ENCODE measurements around the gene GAS2L1. TPM values are rescaled to one million over a fixed set of nuclear protein-coding genes. Genes with fewer than 3 reads are reported as not detected.

GAS2L1 gene
- total RNA-seq, 1 experiment from 2014 or later = 8.0 TPM

- no peak overlapping the region for H2BK15ac ChIP-seq (ENCODE audit: low read depth, low read length)
- no peaks in the 10 kb centered on the region for H3K79me1 ChIP-seq (ENCODE audit: insufficient read depth, low read depth, low read length, poor library complexity, severe bottlenecking)
- no peak overlapping the region for H3K4me2 ChIP-seq (ENCODE audit: insufficient read depth, insufficient read length, low read length)
- no peak overlapping the region for H3K56ac ChIP-seq (ENCODE audit: insufficient read length, low read depth, low read length)
- no peak overlapping the region for H2BK20ac ChIP-seq (ENCODE audit: low read depth, low read length, poor library complexity, severe bottlenecking)
- H3K4me1 ChIP-seq (ENCODE audit: insufficient read depth, low read length) = no peaks in the 10 kb centered on the region
- H4K8ac ChIP-seq (replicated peaks; ENCODE audit: insufficient read length, low read depth, low read length) = no peak overlapping the region
- no peak overlapping the region for H2BK5ac ChIP-seq (ENCODE audit: insufficient read length, low read length)
- no peak overlapping the region for H2BK12ac ChIP-seq (ENCODE audit: insufficient read length, low read depth, low read length)
- H3K9me3 ChIP-seq (ENCODE audit: control insufficient read depth, low read depth, low read length) = no peaks in the 10 kb centered on the region
- H3K27ac ChIP-seq (ENCODE audit: insufficient read length, low read depth, low read length) = no peak overlapping the region
- no peak overlapping the region for H3T11ph ChIP-seq (ENCODE audit: low read length)
- H4K91ac ChIP-seq (ENCODE audit: insufficient read length, low read depth, low read length) = no peak overlapping the region
- no peaks in the 10 kb centered on the region for H3K9me3 Mint-ChIP-seq
- no peak overlapping the region for H3K4ac ChIP-seq (ENCODE audit: low read depth, low read length)
- H3K18ac ChIP-seq (ENCODE audit: insufficient read length, low read depth, low read length) = no peak overlapping the region
- peaks cover 27 to 82% (median 63%) of the 10 kb centered on the region in 3 experiments for H3K36me3 Mint-ChIP-seq (ENCODE audit: insufficient read depth in 1 of 3, low read depth in 3 of 3)
- no peak for DNase-seq
- H2AFZ ChIP-seq (ENCODE audit: low read length) = no peak overlapping the region
- H3K79me2 ChIP-seq (ENCODE audit: insufficient read depth, low read length) = no peaks in the 10 kb centered on the region
- no peaks in the 10 kb centered on the region for H3K27me3 ChIP-seq (ENCODE audit: insufficient read depth, low read length)
- no peak overlapping the region for H3K9ac ChIP-seq (ENCODE audit: extremely low read depth, insufficient read length, low read length)
- no peaks in the 10 kb centered on the region for H3K27me3 Mint-ChIP-seq (ENCODE audit: low read depth)
- H3K27ac Mint-ChIP-seq = peak overlapping the region in 1 of 3 experiments; percentile 67; a peak in 1 of 7 replicates
- WGBS (ENCODE audit: extremely low coverage, insufficient read length, low lambda C conversion rate) = no CpG with 5 or more reads among the region's 12 CpGs
- no peaks in the 10 kb centered on the region for H3K4me1 Mint-ChIP-seq
- peaks cover under 1% of the 10 kb centered on the region for H4K20me1 ChIP-seq (ENCODE audit: control insufficient read depth, insufficient read depth, insufficient read length)
- H4K5ac ChIP-seq (ENCODE audit: insufficient read length, low read depth, low read length) = no peak overlapping the region
- H3K14ac ChIP-seq (ENCODE audit: insufficient read depth, low read length) = no peak overlapping the region
- no peak overlapping the region for H3K23ac ChIP-seq (ENCODE audit: insufficient read length, low read depth, low read length)
- H2AK5ac ChIP-seq (ENCODE audit: insufficient read length, low read length) = no peak overlapping the region
- no peak overlapping the region for H3K4me3 Mint-ChIP-seq
- no peak overlapping the region for H2BK120ac ChIP-seq (ENCODE audit: low read depth, low read length, poor library complexity, severe bottlenecking)
- H3K23me2 ChIP-seq (ENCODE audit: insufficient read length, low read depth, low read length, poor library complexity, severe bottlenecking) = no peaks in the 10 kb centered on the region
- no peak for TF ChIP-seq CTCF (conservative IDR thresholded peaks at IDR 0.05)
Observed at GRCh38 chr22:29337631-29338284, 31.3 kb downstream of the GAS2L1 start.
